ENCODE data around the gene MIXL1.

MIXL1 gene

GRCh38 chr1:226186124-226187018, 37.1 kb upstream of the MIXL1 start, which contains the start of gene ACBD3 (continued):
- TF ChIP-seq ZNF561 (tag by site-specific recombination; IDR thresholded peaks at IDR 0.05; ENCODE audit: borderline replicate concordance) (0 out of 2 replicates have a peak, but pooled peaks have one; percentile 60), ZNF677 (tag by site-specific recombination; IDR thresholded peaks at IDR 0.05) (peak; percentile 54; the same call in 1 of the 2 replicates), ZNF394 (tag by site-specific recombination; IDR thresholded peaks at IDR 0.05; ENCODE audit: borderline replicate concordance) (peak; percentile 67; the same call in 1 of the 2 replicates)

- Histone ChIP-seq H3K36me3 (ENCODE audit: control insufficient read depth in 2 of 2, insufficient read depth in 1 of 2, low read length in 2 of 2) (peaks cover 7 to 18% of the 10 kb centered on the region in 2 experiments; a peak in 2 of 3 replicates), H3K9me3 (ENCODE audit: control insufficient read depth, insufficient read depth, low read depth, low read length) (no peaks in the 10 kb centered on the region), H3K27ac (ENCODE audit: extremely low read depth, low read depth, low read length) (peak overlapping the region; percentile 93; the same call in 1 of the 2 replicates), H3K4me3 (ENCODE audit: low read depth, low read length) (peak overlapping the region; percentile 74), H3K4me1 (ENCODE audit: control insufficient read depth, insufficient read depth, low read length) (peaks cover 13% of the 10 kb centered on the region)
- POLR2A ChIA-PET: interaction anchor here (0.6 kb wide), 2 partner anchors 23 to 40 kb away, joined by 3 read pairs; no protein-coding TSS in a partner anchor
- CTCF ChIA-PET: interaction anchor here (0.7 to 1.1 kb wide), 5 partner anchors 9 to 146 kb away, joined by 3 read pairs; no protein-coding TSS in a partner anchor
- TF ChIP-seq ZNF350 (tag by site-specific recombination; IDR thresholded peaks at IDR 0.05) (no peak), ZNF19 (tag by site-specific recombination; IDR thresholded peaks at IDR 0.05; ENCODE audit: low read depth) (no peak), ZNF394 (tag by site-specific recombination; IDR thresholded peaks at IDR 0.05; ENCODE audit: borderline replicate concordance) (0 out of 2 replicates have a peak, but pooled peaks have one; percentile 9), GLIS1 (tag by site-specific recombination; IDR thresholded peaks at IDR 0.05) (0 out of 2 replicates have a peak, but pooled peaks have one; percentile 42), ZNF76 (tag by site-specific recombination; IDR thresholded peaks at IDR 0.05; ENCODE audit: borderline replicate concordance, low read depth) (no peak), ZNF629 (tag by site-specific recombination; IDR thresholded peaks at IDR 0.05) (0 out of 2 replicates have a peak, but pooled peaks have one; percentile 1), REPIN1 (tag by site-specific recombination; IDR thresholded peaks at IDR 0.05; ENCODE audit: low read depth) (no peak), ZFP37 (tag by site-specific recombination; IDR thresholded peaks at IDR 0.05) (peak; percentile 10; the same call in 1 of the 2 replicates), ZNF341 (tag by site-specific recombination; IDR thresholded peaks at IDR 0.05; ENCODE audit: low read depth) (0 out of 2 replicates have a peak, but pooled peaks have one; percentile 7), RBAK (tag by site-specific recombination; IDR thresholded peaks at IDR 0.05) (no peak), ZNF704 (tag by site-specific recombination; IDR thresholded peaks at IDR 0.05) (no peak), ZNF335 (tag by site-specific recombination; conservative IDR thresholded peaks at IDR 0.05) (peak; percentile 56), GLI4 (tag by site-specific recombination; IDR thresholded peaks at IDR 0.05) (0 out of 2 replicates have a peak, but pooled peaks have one; percentile 1), ZNF639 (tag by site-specific recombination; IDR thresholded peaks at IDR 0.05) (0 out of 2 replicates have a peak, but pooled peaks have one; percentile 28), PRDM10 (tag by site-specific recombination; IDR thresholded peaks at IDR 0.05) (0 out of 2 replicates have a peak, but pooled peaks have one; percentile 2), ZNF324 (tag by site-specific recombination; IDR thresholded peaks at IDR 0.05) (no peak; the same call in 1 of the 2 replicates), OVOL3 (tag by site-specific recombination; IDR thresholded peaks at IDR 0.05) (no peak), ZBTB48 (tag by site-specific recombination; IDR thresholded peaks at IDR 0.05) (0 out of 2 replicates have a peak, but pooled peaks have one; percentile 2), ZBTB1 (tag by site-specific recombination; IDR thresholded peaks at IDR 0.05) (no peak), SP7 (tag by site-specific recombination; IDR thresholded peaks at IDR 0.05) (0 out of 2 replicates have a peak, but pooled peaks have one; percentile 13), ZNF610 (tag by site-specific recombination; IDR thresholded peaks at IDR 0.05; ENCODE audit: borderline replicate concordance) (peak; percentile 9; the same call in 1 of the 2 replicates)
Observed at GRCh38 chr1:226187019-226187322, 36.5 kb upstream of the MIXL1 start.
